ENCODE data around the gene TMEM132C.
"Not testable (repeated sequence)": the region's sequence is repeated elsewhere in the genome, so short reads cannot be mapped to it uniquely, and the experiment has no call there.

DNA sequence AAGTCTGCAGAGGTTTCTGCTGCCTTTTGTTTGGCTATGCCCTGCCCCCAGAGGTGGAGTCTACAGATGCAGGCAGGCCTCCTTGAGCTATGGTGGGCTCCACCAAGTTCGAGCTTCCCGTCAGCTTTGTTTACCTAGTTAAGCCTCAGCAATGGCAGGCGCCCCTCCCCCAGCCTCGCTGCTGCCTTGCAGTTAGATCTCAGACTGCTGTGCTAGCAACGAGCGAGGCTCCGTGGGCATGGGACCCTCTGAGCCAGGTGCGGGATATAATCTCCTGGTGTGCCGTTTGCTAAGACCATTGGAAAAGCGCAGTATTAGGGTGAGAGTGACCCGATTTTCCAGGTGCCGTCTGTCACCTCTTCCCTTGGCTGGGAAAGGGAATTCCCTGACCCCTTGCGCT lies 230.4 kb downstream of the TMEM132C start:
- TF ChIP-seq, protein P1, sequence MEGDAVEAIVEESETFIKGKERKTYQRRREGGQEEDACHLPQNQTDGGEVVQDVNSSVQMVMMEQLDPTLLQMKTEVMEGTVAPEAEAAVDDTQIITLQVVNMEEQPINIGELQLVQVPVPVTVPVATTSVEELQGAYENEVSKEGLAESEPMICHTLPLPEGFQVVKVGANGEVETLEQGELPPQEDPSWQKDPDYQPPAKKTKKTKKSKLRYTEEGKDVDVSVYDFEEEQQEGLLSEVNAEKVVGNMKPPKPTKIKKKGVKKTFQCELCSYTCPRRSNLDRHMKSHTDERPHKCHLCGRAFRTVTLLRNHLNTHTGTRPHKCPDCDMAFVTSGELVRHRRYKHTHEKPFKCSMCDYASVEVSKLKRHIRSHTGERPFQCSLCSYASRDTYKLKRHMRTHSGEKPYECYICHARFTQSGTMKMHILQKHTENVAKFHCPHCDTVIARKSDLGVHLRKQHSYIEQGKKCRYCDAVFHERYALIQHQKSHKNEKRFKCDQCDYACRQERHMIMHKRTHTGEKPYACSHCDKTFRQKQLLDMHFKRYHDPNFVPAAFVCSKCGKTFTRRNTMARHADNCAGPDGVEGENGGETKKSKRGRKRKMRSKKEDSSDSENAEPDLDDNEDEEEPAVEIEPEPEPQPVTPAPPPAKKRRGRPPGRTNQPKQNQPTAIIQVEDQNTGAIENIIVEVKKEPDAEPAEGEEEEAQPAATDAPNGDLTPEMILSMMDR (IDR thresholded peaks at IDR 0.05), result not testable (repeated sequence)
- not testable (repeated sequence) for TF ChIP-seq POLR2AphosphoS5 (IDR thresholded peaks at IDR 0.05)
